GM21360 (cell line): ENCODE results near the gene ASB13.
"Not testable (repeated sequence)": the region's sequence is repeated elsewhere in the genome, so short reads cannot be mapped to it uniquely, and the experiment has no call there.

ENCODE experiments used
- ATAC-seq: cut with Tn5 transposase; IDR thresholded peaks from one replicate; pipeline ENCODE4 v1.9.1; 2021; ENCODE audit warnings: mild to moderate bottlenecking, moderate library complexity; ENCODE audit not compliant: unreplicated experiment

ASB13 gene

GRCh38 chr10:5625992-5626777 is 40.2 kb downstream of the ASB13 start:
- ATAC-seq: no peak

DNA sequence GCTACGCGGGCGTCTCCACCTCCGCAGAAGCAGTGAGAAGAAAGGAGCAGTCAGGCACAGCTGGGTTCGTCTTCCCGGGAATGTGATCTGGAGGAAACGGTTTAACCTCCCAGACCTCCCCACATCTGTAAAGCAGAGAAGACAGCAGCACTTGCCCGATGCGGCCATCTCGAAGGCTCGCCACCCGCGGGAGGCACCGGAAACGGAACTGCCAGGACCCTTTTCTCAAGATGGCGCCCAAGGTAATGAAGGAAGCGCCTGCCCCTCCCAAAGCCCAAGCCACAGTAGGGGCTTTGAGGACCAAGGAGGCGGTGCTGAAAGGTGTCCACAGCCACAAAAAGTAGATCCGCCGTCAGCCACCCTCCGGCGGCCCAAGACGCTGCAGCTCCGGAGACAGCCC is 41.7 kb downstream of the ASB13 start:
- no peak for ATAC-seq

GRCh38 chr10:5623081-5623748 is 43.2 kb downstream of the ASB13 start:
- peak; percentile 94 for ATAC-seq

DNA sequence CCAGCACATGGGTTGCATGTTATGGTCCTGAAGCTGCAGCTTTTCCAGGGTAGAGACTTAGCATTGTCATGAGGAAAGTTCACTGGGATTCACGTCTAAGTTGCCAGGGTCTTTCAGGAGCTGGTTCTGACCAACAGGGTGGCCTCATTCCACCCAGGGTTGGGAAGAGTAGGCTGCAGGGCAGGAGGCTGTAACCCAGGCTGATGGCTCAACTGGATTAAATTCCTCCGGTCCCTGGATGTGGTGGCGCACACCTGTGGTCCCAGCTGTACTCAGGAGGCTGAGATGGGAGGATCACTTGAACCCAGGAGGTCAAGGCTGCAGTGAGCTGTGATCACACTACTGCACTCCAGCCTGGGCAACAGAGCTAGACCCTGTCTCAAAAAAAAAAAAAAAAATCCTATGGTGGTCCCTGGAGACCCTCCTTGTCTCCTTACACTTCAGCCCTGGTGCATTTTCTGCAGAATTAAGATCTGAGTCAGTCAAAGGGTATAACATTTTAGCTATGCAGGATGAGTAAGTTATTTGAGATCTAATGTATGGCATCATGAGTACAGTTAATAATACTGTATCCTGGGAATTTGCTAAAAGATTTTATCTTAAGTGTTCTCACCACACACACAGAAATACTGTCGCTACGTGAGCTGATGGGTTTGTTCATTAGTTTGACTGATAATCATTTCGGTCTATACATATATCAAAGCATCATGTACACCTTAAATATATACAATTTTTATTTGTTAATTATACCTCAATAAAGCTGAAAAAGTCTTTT is 44.0 kb downstream of the ASB13 start:
- no peak for ATAC-seq

GRCh38 chr10:5621371-5621770 is 45.0 kb downstream of the ASB13 start:
- ATAC-seq: not testable (repeated sequence)

DNA sequence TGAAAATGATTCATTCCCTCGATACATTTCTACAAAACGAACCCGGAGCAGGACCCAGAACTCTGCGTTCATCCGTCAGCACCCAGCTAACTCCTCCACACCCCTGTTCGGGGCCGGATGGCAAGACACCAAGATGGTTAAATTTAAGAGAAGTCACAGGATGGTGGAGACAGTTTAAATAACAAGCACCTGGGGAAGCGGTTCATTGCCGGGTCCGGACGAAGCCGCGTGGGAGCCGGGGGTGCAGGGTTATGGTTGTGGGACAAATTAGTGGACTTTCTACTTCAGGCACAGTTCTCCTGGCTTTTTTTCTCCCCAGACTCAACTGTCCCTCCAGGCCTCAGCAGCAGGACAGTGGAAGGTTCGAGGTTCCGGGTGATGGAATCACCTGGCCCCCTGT is 45.4 kb downstream of the ASB13 start:
- no peak for ATAC-seq

- no peak for ATAC-seq
Measured at GRCh38 chr10:5620223-5620721, 46.1 kb downstream of the ASB13 start.

GRCh38 chr10:5619362-5620211 is 46.8 kb downstream of the ASB13 start:
- ATAC-seq: no peak

- ATAC-seq: no peak
Measured at GRCh38 chr10:5618829-5619228, 47.6 kb downstream of the ASB13 start.

GRCh38 chr10:5618042-5618441 is 48.4 kb downstream of the ASB13 start:
- no peak for ATAC-seq

- ATAC-seq: no peak
Measured at GRCh38 chr10:5617521-5617920, 48.9 kb downstream of the ASB13 start.

- ATAC-seq: no peak
Measured at GRCh38 chr10:5616836-5617235, 49.6 kb downstream of the ASB13 start.

DNA sequence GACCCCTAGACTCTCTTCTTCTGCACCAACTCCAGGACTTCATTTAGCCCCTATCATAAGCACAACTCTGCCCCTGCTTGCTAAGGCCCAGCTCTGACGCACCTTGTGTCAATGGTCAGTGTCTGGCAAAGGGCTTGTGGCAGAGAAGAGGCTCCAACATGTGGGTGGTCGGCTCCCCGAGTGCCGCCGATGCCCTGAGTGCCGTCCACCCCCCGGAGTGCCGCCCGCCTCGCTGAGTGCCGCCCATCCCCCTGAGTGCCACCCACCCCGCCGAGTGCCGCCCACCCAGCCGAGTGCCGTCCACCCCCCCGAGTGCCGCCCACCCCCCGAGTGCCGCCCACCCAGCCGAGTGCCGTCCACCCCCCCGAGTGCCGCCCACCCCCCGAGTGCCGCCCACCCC is 50.3 kb downstream of the ASB13 start:
- no peak for ATAC-seq

GRCh38 chr10:5615316-5615715 is 51.1 kb downstream of the ASB13 start:
- ATAC-seq: no peak

GRCh38 chr10:5614155-5614721 is 52.2 kb downstream of the ASB13 start:
- no peak for ATAC-seq

DNA sequence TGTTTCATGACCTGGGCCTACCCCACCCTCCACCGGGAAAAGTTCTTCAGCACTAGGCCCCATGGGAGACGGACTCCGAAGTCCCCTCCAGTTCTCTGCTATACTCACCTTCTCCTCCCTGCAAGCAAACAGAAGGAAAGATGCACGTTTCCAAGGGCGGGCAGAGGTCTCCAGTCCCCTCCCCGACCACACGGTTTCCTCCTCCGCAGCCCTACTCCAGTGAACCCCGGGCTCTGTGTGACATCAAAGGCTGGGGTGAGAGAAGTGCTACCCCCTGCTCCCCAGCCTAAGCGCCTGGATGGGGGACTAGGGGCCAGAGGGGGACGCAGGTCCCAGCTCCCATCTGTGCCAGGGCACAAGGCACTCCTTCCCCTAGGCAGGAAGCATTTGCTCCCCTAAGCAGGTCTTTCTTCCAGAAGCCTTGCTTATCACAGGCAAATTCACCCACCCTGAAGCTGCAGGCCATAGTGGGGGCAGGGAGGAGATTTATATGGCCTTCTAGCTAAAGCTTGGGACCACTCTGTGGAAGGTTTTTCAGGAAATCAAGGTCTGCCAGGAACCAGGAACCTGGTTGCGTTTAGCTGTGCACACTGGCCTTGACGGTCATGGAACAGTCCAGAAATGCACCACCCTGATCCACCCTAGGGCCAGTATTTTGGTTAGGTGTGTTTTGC is 52.8 kb downstream of the ASB13 start:
- no peak for ATAC-seq

DNA sequence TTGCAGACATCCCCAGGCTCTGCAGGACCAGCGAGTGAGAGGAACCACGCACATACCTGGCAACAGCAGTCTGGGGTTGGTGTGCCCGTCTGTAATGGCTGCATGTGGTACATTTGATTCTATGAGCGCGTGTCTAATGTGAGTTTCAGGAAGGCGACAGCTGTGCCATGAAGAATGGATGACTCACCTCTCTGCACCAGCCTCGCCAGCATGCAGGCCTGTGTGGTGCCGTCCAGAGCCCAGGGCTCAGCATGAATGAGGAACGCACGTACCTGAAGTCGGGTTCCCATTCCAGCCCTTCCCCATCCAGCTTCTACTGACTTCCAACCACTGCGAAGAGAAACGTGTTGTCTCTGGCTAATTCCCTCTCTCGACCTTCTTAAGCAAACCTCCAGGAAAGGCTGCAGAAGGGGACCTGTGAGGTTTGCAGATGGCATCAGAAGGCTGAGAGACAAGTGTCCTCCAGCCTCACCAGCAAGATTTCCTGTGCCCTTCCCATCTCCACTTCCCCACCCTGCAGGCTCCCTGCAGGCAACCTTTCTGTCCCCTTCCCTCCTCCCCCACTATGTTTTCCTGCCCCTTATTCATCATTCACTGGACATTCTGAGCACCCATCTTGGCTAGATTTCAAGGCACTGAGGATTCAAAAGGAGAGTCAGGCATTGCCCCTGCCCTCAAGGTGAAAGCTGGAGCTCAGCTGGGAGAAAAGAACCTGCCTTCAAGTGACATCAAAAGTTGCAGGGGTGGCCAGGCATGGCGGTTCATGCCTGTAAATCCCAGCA is 54.3 kb downstream of the ASB13 start:
- ATAC-seq: no peak

GRCh38 chr10:5609952-5610616 is 56.3 kb downstream of the ASB13 start:
- ATAC-seq: no peak
